ENCODE measurements around the gene HHIPL1. TPM values are rescaled to one million over a fixed set of nuclear protein-coding genes. Genes with fewer than 3 reads are reported as not detected.

Gene HHIPL1
- total RNA-seq, 1 experiment from 2014 or later = 0.06 TPM

GRCh38 chr14:99721792-99722516 lies 77.0 kb downstream of the HHIPL1 start:
- CTCF ChIA-PET = no interaction called here
- Histone ChIP-seq H3K27me3 (replicated peaks; ENCODE audit: insufficient read depth, low read depth, low read length, poor library complexity) (no peaks in the 10 kb centered on the region), H3K9me3 (ENCODE audit: low read depth, low read length, poor library complexity, severe bottlenecking) (no peaks in the 10 kb centered on the region), H3K4me1 (ENCODE audit: insufficient read depth, low read length, poor library complexity, severe bottlenecking) (no peaks in the 10 kb centered on the region), H3K36me3 (ENCODE audit: insufficient read depth, low read length, poor library complexity, severe bottlenecking) (no peaks in the 10 kb centered on the region), H3K27ac (ENCODE audit: low read depth, low read length, poor library complexity, severe bottlenecking) (no peak overlapping the region), H3K4me3 (ENCODE audit: low read depth, low read length, poor library complexity, severe bottlenecking) (no peak overlapping the region)
- TF ChIP-seq EZH2 (IDR thresholded peaks at IDR 0.05; ENCODE audit: borderline replicate concordance, low read depth, low read length, poor library complexity, severe bottlenecking) (no peak), CTCF (conservative IDR thresholded peaks at IDR 0.05; ENCODE audit: low read depth, low read length) (no peak)
- intact Hi-C loops (cut with micrococcal nuclease; ENCODE audit: unreplicated experiment) = no loop called here
- POLR2A ChIA-PET (ENCODE audit: low non-redundant PET) = no interaction called here
- BruUV-seq (replicated peaks) = no TSS peak
- no peak for DNase-seq (ENCODE audit: low spot score)

GRCh38 chr14:99722741-99723140 lies 77.8 kb downstream of the HHIPL1 start:
- Histone ChIP-seq H3K4me1 (ENCODE audit: insufficient read depth, low read length, poor library complexity, severe bottlenecking) (no peaks in the 10 kb centered on the region), H3K36me3 (ENCODE audit: insufficient read depth, low read length, poor library complexity, severe bottlenecking) (no peaks in the 10 kb centered on the region), H3K27ac (ENCODE audit: low read depth, low read length, poor library complexity, severe bottlenecking) (no peak overlapping the region), H3K9me3 (ENCODE audit: low read depth, low read length, poor library complexity, severe bottlenecking) (no peaks in the 10 kb centered on the region), H3K27me3 (replicated peaks; ENCODE audit: insufficient read depth, low read depth, low read length, poor library complexity) (no peaks in the 10 kb centered on the region), H3K4me3 (ENCODE audit: low read depth, low read length, poor library complexity, severe bottlenecking) (no peak overlapping the region)
- DNase-seq (ENCODE audit: low spot score) = no peak
- ChIA-PET POLR2A (ENCODE audit: low non-redundant PET) (no interaction called here), CTCF (no interaction called here)
- intact Hi-C loops (cut with micrococcal nuclease; ENCODE audit: unreplicated experiment) = no loop called here
- TF ChIP-seq EZH2 (IDR thresholded peaks at IDR 0.05; ENCODE audit: borderline replicate concordance, low read depth, low read length, poor library complexity, severe bottlenecking) (no peak), CTCF (conservative IDR thresholded peaks at IDR 0.05; ENCODE audit: low read depth, low read length) (no peak)
- BruUV-seq (replicated peaks) = no TSS peak

GRCh38 chr14:99724196-99724891 lies 79.4 kb downstream of the HHIPL1 start:
- TF ChIP-seq EZH2 (IDR thresholded peaks at IDR 0.05; ENCODE audit: borderline replicate concordance, low read depth, low read length, poor library complexity, severe bottlenecking) = no peak
- no peak for TF ChIP-seq CTCF (conservative IDR thresholded peaks at IDR 0.05; ENCODE audit: low read depth, low read length)
- BruUV-seq (replicated peaks) = no TSS peak
- H3K4me1 ChIP-seq (ENCODE audit: insufficient read depth, low read length, poor library complexity, severe bottlenecking) = no peaks in the 10 kb centered on the region
- intact Hi-C loops (cut with micrococcal nuclease; ENCODE audit: unreplicated experiment) = no loop called here
- no peak overlapping the region for H3K27ac ChIP-seq (ENCODE audit: low read depth, low read length, poor library complexity, severe bottlenecking)
- ChIA-PET CTCF (no interaction called here), POLR2A (ENCODE audit: low non-redundant PET) (no interaction called here)
- H3K36me3 ChIP-seq (ENCODE audit: insufficient read depth, low read length, poor library complexity, severe bottlenecking) = no peaks in the 10 kb centered on the region
- no peaks in the 10 kb centered on the region for H3K9me3 ChIP-seq (ENCODE audit: low read depth, low read length, poor library complexity, severe bottlenecking)
- no peak overlapping the region for H3K4me3 ChIP-seq (ENCODE audit: low read depth, low read length, poor library complexity, severe bottlenecking)
- DNase-seq (ENCODE audit: low spot score) = no peak
- H3K27me3 ChIP-seq (replicated peaks; ENCODE audit: insufficient read depth, low read depth, low read length, poor library complexity) = no peaks in the 10 kb centered on the region

Measured in A673 (cell line).